Stimulated activated naive CD4-positive, alpha-beta T cell (primary cell): ENCODE measurements around the gene PROSER3.
"Not testable (repeated sequence)": the region's sequence is repeated elsewhere in the genome, so short reads cannot be mapped to it uniquely, and the experiment has no call there.

ENCODE experiments used
- DNase-seq, 6 experiments: peaks; one replicate each; lab custom pipeline; 2025; lab: John Stamatoyannopoulos, UW

The PROSER3 gene

GRCh38 chr19:35791814-35792279, 33.9 kb downstream of the PROSER3 start:
- no peak for DNase-seq

GRCh38 chr19:35792312-35792711, 34.3 kb downstream of the PROSER3 start:
- DNase-seq = no peak

GRCh38 chr19:35792888-35793287, 34.9 kb downstream of the PROSER3 start:
- no peak for DNase-seq

- no peak for DNase-seq
Measured at GRCh38 chr19:35793381-35794165, 35.6 kb downstream of the PROSER3 start.

GRCh38 chr19:35795564-35795963, 37.6 kb downstream of the PROSER3 start:
- not testable (repeated sequence) for DNase-seq

- no peak for DNase-seq
Measured at GRCh38 chr19:35796645-35797542, 38.9 kb downstream of the PROSER3 start.

- no peak for DNase-seq
Measured at GRCh38 chr19:35797663-35798062, 39.7 kb downstream of the PROSER3 start.

- no peak for DNase-seq
Measured at GRCh38 chr19:35801828-35802227, 43.9 kb downstream of the PROSER3 start.

GRCh38 chr19:35805526-35806102, 47.6 kb downstream of the PROSER3 start:
- DNase-seq = no peak

GRCh38 chr19:35806597-35806996, 48.6 kb downstream of the PROSER3 start:
- DNase-seq = no peak

- DNase-seq = no peak
Measured at GRCh38 chr19:35807633-35808032, 49.7 kb downstream of the PROSER3 start.

- DNase-seq = no peak
Measured at GRCh38 chr19:35811317-35812219, 53.6 kb downstream of the PROSER3 start.

- no peak for DNase-seq
Measured at GRCh38 chr19:35812220-35813042, 54.5 kb downstream of the PROSER3 start, which contains the start of gene PRODH2. Gene PRODH2, minus strand, starts transcription at chr19:35812845. Its CDS starts 40 bp downstream, at chr19:35812805.

GRCh38 chr19:35813043-35813890, 55.3 kb downstream of the PROSER3 start:
- no peak for DNase-seq

- DNase-seq = no peak
Measured at GRCh38 chr19:35816262-35816661, 58.3 kb downstream of the PROSER3 start.

- no peak for DNase-seq
Measured at GRCh38 chr19:35816846-35817245, 58.9 kb downstream of the PROSER3 start.

- no peak for DNase-seq
Measured at GRCh38 chr19:35818445-35818844, 60.5 kb downstream of the PROSER3 start.
